HG03039 (cell line): Measurements from ENCODE around the gene GOLPH3L.
"Not testable (repeated sequence)": the region's sequence is repeated elsewhere in the genome, so short reads cannot be mapped to it uniquely, and the experiment has no call there.

ENCODE experiments used
- ATAC-seq: cut with Tn5 transposase; IDR thresholded peaks from one replicate; pipeline ENCODE4 v1.9.1; 2021; ENCODE audit warnings: mild to moderate bottlenecking, moderate library complexity; ENCODE audit not compliant: unreplicated experiment

Gene GOLPH3L

DNA sequence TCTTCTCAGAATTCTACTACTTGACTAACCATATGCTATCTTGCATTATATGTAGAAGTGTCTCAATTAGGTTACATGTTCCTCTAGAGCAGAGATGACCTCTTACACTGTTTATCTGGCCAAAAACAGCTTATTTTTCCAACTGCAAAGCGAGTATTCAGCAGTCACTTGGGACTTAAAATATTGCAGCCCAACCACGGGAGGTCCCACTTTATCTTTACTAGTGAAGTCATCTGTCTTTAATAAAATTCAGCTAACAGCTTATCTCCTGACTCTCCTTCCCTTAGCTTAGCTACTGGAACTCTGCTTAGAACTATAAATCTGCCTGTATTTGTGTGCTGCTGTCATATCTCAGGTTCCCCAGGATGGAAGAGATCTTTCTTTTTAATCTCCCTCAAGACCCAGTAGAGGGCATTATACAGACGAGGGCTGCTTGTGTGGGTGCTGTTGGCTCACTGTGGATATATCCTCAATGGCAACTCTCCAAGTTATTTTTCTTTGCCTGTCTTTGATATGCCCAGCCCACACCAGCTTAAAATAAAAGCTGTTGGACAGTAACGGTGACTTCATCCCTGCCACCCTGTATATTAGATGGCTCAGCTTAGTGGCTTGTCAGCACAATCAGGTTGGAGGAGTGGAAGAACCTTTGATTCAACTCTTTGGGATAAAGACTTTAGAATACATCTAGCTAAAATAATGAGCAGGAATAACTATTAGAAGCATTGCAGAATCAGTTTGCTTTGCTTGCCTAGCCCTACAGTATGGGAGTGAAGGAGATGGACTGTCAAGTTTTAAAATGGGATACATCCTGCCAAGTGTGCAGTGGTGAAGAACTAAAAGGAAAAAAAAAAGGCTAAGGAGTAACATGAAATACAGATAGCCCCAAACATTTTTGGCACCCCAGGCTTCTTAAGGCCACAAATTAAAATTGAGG, 77.1 kb downstream of the GOLPH3L start:
- no peak for ATAC-seq

GRCh38 chr1:150615346-150616201, 81.4 kb downstream of the GOLPH3L start:
- ATAC-seq = no peak

DNA sequence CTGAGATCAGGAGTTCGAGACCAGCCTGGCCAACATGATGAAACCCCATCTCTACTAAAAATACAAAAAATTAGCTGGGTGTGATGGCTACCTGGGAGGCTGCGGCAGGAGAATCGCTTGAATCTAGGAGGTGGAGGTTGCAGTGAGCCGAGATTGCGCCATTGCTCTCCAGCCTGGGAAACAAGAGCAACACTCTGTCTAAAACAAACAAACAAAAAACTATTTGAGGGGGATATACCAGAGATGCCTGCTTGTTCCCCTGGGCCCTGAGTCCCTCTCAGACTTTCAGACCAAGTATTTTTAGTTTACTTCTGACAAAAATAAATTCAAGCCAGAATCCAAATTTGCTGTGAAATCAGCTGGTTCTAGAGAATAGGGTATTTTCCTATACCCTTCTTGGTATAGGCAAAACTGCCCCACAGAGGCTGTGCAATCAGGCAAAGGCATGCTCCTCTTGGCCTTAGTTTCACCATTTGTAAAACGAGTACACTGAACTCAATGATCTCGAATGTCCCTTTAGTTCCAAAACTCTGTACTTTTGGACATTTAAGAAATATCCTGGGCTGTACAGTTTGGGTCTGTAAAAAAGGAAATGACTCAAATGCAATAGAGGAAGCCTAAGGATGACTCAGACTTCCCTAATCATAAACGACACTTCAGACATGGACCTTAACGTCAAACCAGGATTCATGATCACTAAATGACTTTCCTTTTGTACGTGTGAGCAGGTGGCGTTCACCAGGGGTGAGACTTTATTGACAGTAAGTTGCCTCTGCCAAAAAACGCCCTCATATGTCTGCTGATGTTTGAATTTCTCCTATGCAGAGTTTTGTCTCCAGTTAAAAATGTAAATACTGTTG, 83.7 kb downstream of the GOLPH3L start:
- no peak for ATAC-seq

DNA sequence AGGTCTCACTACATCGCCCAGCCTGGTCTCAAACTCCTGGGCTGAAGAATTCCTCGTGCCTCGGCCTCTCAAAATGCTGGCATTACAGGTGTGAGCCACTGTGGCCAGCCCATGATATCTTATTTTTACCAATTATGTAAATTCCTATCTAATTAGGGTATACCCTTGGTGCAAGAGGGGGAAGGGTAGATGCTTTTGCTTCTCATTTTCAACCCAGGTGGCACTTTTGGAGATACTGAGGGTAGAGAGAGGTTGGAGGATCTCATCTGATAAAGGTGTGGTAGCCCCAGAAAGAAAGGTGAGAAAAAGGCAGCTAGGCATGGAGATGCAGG, 85.0 kb downstream of the GOLPH3L start:
- no peak for ATAC-seq

- ATAC-seq = no peak
These were observed 86.4 kb downstream of the GOLPH3L start for GRCh38 chr1:150610576-150610975.

- no peak for ATAC-seq
These were observed 87.2 kb downstream of the GOLPH3L start for GRCh38 chr1:150609732-150610131.

GRCh38 chr1:150606463-150607142, 90.4 kb downstream of the GOLPH3L start:
- ATAC-seq = no peak

- ATAC-seq = not testable (repeated sequence)
These were observed 91.6 kb downstream of the GOLPH3L start for GRCh38 chr1:150605451-150605731.

DNA sequence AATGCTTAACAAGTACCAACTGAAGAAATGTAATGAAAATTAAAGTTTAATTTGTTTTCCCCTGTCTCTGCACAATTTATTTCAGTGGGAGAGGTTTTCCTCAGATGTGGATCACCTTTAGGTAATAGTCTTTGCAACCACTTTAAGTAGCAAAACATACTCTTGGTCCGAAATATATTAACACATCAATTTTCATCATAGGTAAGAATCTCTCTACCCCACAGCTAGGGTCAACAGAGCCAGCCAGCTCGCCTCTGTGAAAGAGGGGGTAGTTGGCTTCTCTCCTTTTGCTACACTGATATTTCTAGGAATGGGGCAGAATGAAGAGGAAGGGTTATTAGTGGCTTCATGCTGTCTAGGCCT, 92.7 kb downstream of the GOLPH3L start:
- no peak for ATAC-seq

- ATAC-seq = no peak
These were observed 93.2 kb downstream of the GOLPH3L start for GRCh38 chr1:150603711-150604110.

GRCh38 chr1:150602372-150602771, 94.6 kb downstream of the GOLPH3L start:
- ATAC-seq = not testable (repeated sequence)

DNA sequence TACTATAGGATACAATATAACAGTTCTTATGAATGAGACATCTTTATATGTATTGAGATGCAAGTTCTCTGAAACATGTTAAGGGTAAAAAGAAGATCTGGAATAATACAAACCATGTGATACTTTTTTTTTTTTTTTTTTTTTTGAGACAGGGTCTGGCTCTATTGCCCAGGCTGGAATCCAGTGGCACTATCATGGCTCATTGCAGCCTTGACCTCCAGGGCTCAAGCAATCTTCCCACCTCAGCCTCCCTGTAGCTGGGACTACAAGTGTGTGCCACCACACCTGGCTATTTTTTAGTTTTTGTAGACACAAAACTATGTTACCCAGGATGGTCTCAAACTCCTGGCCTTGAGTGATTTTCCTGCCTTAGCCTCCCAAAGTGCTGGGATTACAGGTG, 95.4 kb downstream of the GOLPH3L start:
- no peak for ATAC-seq

DNA sequence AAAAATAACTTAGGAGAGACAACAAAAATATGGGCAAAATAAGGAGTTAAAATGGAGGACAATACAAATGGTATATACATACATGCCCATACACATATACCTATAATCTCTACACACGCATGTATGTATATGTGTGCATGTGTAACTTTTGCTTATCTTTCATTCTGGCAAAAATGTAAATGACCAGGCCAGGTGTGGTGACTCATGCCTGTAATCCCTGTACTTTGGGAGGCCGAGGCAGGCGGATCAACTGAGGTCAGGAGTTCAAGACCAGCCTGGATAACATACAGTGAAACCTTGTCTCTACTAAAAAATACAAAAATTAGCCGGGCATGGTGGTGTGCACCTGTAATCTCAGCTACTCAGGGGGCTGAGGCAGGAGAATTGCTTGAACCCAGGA, 98.6 kb downstream of the GOLPH3L start:
- ATAC-seq = not testable (repeated sequence)

GRCh38 chr1:150596976-150597375, 100.0 kb downstream of the GOLPH3L start:
- ATAC-seq = no peak
